Mesodermal cell (in vitro differentiated cells): ENCODE data around the gene MAPT.
"Not testable (repeated sequence)": the region's sequence is repeated elsewhere in the genome, so short reads cannot be mapped to it uniquely, and the experiment has no call there.

Source experiments
- H3K27ac ChIP-seq: 2 replicates; pipeline ENCODE4 v1.7.0; 2013; ENCODE audit warnings: mild to moderate bottlenecking, low read depth, low read length, moderate library complexity; ENCODE audit not compliant: severe bottlenecking
- H3K36me3 ChIP-seq: 2 replicates; pipeline ENCODE4 v1.7.1; 2013; ENCODE audit warnings: mild to moderate bottlenecking, low read length, moderate library complexity; ENCODE audit not compliant: control insufficient read depth, insufficient read depth
- H3K4me1 ChIP-seq: one replicate; pipeline ENCODE4 v1.7.1; 2013; ENCODE audit warnings: mild to moderate bottlenecking, low read length; ENCODE audit not compliant: insufficient read depth, control insufficient read depth, poor library complexity, severe bottlenecking
- H3K4me3 ChIP-seq: 2 replicates; pipeline ENCODE4 v1.7.0; 2013; ENCODE audit warnings: low read length, control low read depth, mild to moderate bottlenecking; ENCODE audit not compliant: insufficient read depth, poor library complexity, severe bottlenecking; ENCODE audit errors: extremely low read depth
- H3K9me3 ChIP-seq: 2 replicates; pipeline ENCODE4 v1.7.1; 2013; ENCODE audit warnings: mild to moderate bottlenecking, low read length, moderate library complexity; ENCODE audit not compliant: control insufficient read depth
- WGBS, 2 experiments: methylation state at CpG; one replicate each; pipeline ENCODE4 v1.1.5; 2013; ENCODE audit warnings: missing lambda C conversion rate in 2 of 2; ENCODE audit not compliant: insufficient coverage in 2 of 2; 5-methylcytosine and 5-hydroxymethylcytosine counted together

Gene MAPT

DNA sequence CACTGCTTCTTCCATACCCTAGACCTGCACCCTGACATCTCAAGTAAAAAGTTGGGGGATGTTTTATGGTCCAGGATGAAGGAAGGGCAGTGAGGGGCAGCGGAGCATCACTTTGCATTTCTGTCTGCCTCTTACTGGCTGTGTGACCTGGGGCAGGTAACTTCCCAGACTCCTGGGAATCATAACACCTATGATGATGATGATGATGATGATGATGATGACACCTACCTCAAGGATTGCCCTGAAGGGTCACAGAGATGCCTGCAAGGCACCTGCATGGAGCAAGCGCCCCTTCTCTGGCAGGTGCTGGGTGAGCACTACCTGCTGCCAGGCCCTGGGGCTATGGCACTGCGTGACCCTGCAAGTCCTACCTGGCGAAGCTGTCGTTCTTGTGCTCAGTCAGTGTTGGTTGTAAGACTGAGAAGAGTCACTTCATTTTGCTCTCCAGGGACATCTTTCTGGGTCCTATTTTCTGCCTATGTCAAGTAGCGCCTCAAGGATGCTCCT is 58.5 kb downstream of the MAPT start:
- Histone ChIP-seq H3K9me3 (no peaks in the 10 kb centered on the region), H3K27ac (no peak overlapping the region), H3K4me1 (peaks cover 38% of the 10 kb centered on the region), H3K36me3 (no peaks in the 10 kb centered on the region), H3K4me3 (no peak overlapping the region)
- 96 to 97% methylated on average over 5 of the region's 6 CpGs for WGBS, 2 experiments

DNA sequence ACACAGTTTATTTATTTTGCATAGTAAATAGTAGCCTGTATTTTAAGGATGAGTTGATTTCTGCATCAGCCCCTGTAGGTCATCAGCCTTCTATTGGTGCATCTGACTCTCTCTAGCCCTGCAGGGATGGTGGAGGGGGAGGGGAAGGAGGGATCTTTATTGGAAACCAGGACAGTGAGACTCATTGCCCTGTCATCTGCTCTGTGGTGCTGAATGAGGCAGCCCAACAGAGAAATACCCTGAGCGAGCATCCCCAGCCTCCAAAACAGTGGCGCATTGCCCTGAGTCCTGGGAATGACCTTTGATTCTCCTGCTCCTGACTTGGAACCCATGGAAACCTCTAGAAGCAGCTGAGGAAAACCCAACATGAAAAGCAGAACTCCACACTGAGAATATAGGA is 59.2 kb downstream of the MAPT start:
- peak overlapping the region; percentile 45 for H3K27ac ChIP-seq
- H3K36me3 ChIP-seq: no peaks in the 10 kb centered on the region
- H3K4me3 ChIP-seq: no peak overlapping the region
- H3K9me3 ChIP-seq: no peaks in the 10 kb centered on the region
- peaks cover 34% of the 10 kb centered on the region for H3K4me1 ChIP-seq
- WGBS, 2 experiments: 60 to 71% methylated on average over 2 of the region's 2 CpGs

DNA sequence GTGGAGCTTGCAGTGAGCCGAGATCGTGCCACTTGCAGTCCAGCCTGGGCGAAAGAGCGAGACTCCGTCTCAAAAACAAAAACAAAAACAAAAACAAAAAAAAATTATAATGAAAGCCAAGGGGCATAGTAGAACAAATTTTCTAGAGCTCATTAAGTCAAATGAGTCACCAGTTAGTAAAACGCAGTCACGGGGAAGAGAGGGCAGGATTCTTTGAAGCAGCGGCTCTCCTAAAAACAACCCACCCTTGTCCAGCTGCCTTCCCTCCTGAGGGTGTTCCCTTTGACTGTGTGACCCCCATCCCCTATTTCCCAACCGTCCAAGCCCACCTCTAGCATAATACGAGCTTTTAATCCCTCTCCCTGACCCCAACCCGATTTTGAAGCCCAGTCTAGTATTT is 60.6 kb downstream of the MAPT start:
- no peak overlapping the region for H3K4me3 ChIP-seq
- whole genome bisulfite sequencing, 2 experiments: 79 to 95% methylated on average over 4 to 6 of the region's 11 CpGs
- H3K36me3 ChIP-seq: no peaks in the 10 kb centered on the region
- H3K27ac ChIP-seq: no peak overlapping the region
- H3K9me3 ChIP-seq: no peaks in the 10 kb centered on the region
- H3K4me1 ChIP-seq: peaks cover 30% of the 10 kb centered on the region

DNA sequence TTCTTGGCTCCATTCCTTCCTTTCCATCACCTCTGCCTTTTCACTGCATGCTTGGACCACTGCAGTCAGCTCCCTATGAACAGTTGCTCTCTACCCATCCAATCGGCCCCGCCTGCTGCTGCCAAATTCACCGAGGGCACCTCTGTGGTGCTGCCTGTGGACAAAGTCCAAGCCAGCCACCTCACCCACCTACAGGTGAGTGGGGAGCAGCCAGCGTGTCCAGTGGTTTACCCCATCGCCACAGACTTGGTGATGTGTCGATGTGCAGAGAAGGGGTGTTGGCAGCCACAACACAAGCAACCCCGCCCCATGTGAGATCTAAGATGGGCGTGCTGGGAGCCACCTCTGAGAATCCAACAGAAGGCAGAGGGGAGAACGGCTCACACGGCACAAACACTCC is 61.0 kb downstream of the MAPT start:
- H3K27ac ChIP-seq: no peak overlapping the region
- H3K9me3 ChIP-seq: no peaks in the 10 kb centered on the region
- peaks cover 30% of the 10 kb centered on the region for H3K4me1 ChIP-seq
- 95 to 98% methylated on average over 6 to 10 of the region's 10 CpGs for WGBS, 2 experiments
- no peak overlapping the region for H3K4me3 ChIP-seq
- no peaks in the 10 kb centered on the region for H3K36me3 ChIP-seq

DNA sequence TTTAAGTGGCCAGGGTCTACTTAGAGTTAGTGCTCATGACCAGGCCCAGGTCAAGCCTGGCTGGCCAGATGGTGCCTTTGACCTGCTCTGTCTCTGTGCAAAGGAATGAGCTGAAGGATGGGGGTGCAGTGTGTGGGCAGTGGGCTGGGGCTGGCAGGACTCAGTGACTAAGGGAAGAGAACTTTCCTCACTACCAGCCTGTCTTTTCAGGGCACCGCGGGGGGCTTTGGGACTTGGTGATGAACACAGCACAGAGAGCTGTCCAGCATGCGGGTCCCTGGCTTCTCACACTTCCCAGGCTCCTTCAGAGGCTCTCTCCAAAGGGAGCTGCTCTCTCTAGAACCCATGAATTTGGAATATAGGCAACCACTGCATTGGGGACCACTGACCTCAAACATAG is 61.7 kb downstream of the MAPT start:
- H3K36me3 ChIP-seq: no peaks in the 10 kb centered on the region
- 90 to 100% methylated on average over 2 to 3 of the region's 3 CpGs for WGBS, 2 experiments
- no peak overlapping the region for H3K27ac ChIP-seq
- peaks cover 25% of the 10 kb centered on the region for H3K4me1 ChIP-seq
- no peaks in the 10 kb centered on the region for H3K9me3 ChIP-seq
- no peak overlapping the region for H3K4me3 ChIP-seq

DNA sequence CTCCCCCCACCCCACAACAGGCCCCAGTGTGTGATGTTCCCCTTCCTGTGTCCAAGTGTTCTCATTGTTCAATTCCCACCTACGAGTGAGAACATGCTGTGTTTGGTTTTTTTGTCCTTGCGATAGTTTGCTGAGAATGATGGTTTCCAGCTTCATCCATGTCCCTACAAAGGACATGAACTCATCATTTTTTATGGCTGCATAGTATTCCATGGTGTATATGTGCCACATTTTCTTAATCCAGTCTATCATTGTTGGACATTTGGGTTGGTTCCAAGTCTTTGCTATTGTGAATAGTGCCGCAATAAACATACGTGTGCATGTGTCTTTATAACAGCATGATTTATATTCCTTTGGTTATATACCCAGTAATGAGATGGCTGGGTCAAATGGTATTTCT is 62.4 kb downstream of the MAPT start:
- H3K9me3 ChIP-seq, H3K4me3 ChIP-seq, H3K27ac ChIP-seq, H3K36me3 ChIP-seq: not testable (repeated sequence)
- peaks cover 19% of the 10 kb centered on the region for H3K4me1 ChIP-seq
- WGBS, 2 experiments: no CpG with 5 or more reads among the region's 4 CpGs

DNA sequence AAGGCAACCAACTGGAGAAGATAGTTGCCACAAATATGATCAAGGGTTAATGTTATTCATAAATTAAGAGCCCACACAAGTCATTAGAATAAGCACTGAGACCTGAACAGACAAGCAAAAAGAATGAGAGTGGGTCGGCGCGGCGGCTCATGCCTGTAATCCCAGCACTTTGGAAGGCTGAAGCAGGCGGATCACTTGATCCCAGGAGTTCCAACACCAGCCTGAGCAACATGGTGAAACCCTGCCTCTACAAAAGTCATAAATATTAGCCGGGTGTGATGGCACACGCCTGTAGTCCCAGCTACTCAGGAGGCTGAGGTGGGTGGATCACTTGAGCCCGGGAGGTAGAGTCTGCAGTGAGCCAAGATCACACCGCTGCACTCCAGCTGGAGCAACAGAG is 64.0 kb downstream of the MAPT start:
- Histone ChIP-seq H3K36me3 (no peaks in the 10 kb centered on the region), H3K9me3 (no peaks in the 10 kb centered on the region), H3K4me3 (no peak overlapping the region), H3K27ac (no peak overlapping the region), H3K4me1 (peaks cover 4% of the 10 kb centered on the region)
- WGBS, 2 experiments: 82 to 94% methylated on average over 6 to 7 of the region's 9 CpGs

DNA sequence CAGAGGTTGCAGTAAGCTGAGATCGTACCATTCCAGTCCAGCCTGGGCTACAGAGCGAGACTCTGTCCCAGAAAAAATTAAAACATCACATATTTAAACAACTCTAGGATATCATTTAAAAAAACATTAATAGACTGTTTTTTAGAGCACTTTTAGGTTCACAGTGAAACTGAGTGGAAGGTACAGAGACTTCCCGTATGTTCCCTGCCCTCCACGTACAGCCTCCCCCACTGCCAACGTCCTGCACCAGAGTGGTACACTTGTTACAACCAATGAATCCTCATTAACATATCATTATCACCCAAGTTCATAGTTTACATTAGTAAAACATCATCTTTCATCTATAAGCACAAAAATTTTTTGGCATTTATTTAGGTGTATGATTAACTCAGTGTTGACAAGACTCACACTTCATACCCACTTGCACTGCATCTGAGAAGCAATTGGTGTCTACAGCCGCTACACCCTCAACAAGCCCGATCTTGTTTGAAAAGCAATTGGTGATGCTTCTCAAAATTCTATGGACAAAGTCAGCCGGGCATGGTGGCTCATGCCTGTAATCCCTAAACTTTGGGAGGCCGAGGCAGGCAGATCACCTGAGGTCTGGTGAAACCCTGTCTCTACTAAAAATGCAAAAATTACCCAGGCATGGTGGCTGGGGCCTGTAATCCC is 64.8 kb downstream of the MAPT start:
- no peak overlapping the region for H3K4me3 ChIP-seq
- H3K9me3 ChIP-seq: no peaks in the 10 kb centered on the region
- no peaks in the 10 kb centered on the region for H3K36me3 ChIP-seq
- 85 to 89% methylated on average over 5 to 7 of the region's 9 CpGs for WGBS, 2 experiments
- no peak overlapping the region for H3K27ac ChIP-seq
- H3K4me1 ChIP-seq: no peaks in the 10 kb centered on the region

DNA sequence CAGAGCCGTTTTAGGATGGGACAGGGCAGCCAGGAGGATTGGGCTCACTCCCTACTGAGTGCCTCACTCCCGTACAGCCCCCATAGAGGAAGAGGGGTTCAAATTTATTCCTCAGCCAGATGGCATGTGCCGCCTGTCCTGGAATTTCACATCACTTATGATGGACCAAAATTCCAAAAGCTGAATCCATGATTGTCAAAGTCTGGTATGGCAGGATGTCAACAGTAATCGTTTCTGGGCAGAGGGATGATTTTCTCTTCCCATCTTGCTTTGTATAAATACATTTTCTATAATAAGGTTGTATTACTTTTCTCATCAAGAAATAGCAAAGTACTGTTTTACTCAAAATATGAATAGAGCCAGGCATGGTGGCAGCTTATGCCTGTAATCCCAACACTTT is 66.0 kb downstream of the MAPT start:
- no peak overlapping the region for H3K4me3 ChIP-seq
- H3K27ac ChIP-seq: no peak overlapping the region
- no peaks in the 10 kb centered on the region for H3K4me1 ChIP-seq
- no peaks in the 10 kb centered on the region for H3K36me3 ChIP-seq
- WGBS, 2 experiments: 95 to 100% methylated on average over 2 to 3 of the region's 4 CpGs
- H3K9me3 ChIP-seq: no peaks in the 10 kb centered on the region

DNA sequence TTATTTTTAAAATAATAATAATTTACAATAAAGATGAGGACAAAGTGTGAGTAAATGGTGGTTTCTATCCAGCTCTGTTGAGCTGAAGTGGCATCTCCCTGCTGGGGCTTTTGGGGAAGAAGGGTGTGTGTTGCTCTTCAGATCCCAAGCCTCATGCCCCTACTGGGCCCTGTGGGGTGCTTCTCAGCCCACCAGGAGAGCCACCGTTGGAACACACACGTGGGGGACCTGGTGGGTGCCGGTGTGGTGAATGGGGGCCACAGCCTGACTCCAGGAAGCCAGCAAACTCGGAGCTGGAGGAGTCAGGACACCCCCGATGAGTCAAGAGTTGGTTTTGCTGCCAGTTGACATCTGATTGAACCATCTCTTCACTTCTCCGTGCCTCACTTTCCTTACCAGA is 66.9 kb downstream of the MAPT start:
- 87% methylated on average over 5 to 6 of the region's 6 CpGs for WGBS, 2 experiments
- Histone ChIP-seq H3K27ac (no peak overlapping the region), H3K36me3 (no peaks in the 10 kb centered on the region), H3K4me3 (no peak overlapping the region), H3K9me3 (no peaks in the 10 kb centered on the region), H3K4me1 (no peaks in the 10 kb centered on the region)

DNA sequence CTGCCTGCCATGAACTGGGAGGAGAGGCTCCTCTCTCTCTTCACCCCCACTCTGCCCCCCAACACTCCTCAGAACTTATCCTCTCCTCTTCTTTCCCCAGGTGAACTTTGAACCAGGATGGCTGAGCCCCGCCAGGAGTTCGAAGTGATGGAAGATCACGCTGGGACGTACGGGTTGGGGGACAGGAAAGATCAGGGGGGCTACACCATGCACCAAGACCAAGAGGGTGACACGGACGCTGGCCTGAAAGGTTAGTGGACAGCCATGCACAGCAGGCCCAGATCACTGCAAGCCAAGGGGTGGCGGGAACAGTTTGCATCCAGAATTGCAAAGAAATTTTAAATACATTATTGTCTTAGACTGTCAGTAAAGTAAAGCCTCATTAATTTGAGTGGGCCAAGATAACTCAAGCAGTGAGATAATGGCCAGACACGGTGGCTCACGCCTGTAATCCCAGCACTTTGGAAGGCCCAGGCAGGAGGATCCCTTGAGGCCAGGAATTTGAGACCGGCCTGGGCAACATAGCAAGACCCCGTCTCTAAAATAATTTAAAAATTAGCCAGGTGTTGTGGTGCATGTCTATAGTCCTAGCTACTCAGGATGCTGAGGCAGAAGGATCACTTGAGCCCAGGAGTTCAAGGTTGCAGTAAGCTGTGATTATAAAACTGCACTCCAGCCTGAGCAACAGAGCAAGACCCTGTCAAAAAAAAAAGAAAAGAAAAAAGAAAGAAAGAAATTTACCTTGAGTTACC is 68.0 kb downstream of the MAPT start:
- Histone ChIP-seq H3K4me1 (no peaks in the 10 kb centered on the region), H3K27ac (no peak overlapping the region)

More for the DNA sequence above, 68.0 kb downstream of the MAPT start:
- H3K9me3 ChIP-seq: no peaks in the 10 kb centered on the region
- 93 to 95% methylated on average over 10 to 11 of the region's 12 CpGs for WGBS, 2 experiments
- H3K4me3 ChIP-seq: no peak overlapping the region
- H3K36me3 ChIP-seq: no peaks in the 10 kb centered on the region
